ENCODE measurements around the gene LDLRAP1.
A peak's percentile ranks its signal among the peaks of the same experiment; 100 is the strongest.
"Not testable (repeated sequence)": the region's sequence is repeated elsewhere in the genome, so short reads cannot be mapped to it uniquely, and the experiment has no call there.

Gene LDLRAP1

GRCh38 chr1:25579292-25580252 is 36.2 kb downstream of the LDLRAP1 start:
- DNase-seq, result no peak

GRCh38 chr1:25580927-25581326 is 37.5 kb downstream of the LDLRAP1 start:
- peak; percentile 5 for DNase-seq

GRCh38 chr1:25581764-25582163 is 38.4 kb downstream of the LDLRAP1 start:
- no peak for DNase-seq

DNA sequence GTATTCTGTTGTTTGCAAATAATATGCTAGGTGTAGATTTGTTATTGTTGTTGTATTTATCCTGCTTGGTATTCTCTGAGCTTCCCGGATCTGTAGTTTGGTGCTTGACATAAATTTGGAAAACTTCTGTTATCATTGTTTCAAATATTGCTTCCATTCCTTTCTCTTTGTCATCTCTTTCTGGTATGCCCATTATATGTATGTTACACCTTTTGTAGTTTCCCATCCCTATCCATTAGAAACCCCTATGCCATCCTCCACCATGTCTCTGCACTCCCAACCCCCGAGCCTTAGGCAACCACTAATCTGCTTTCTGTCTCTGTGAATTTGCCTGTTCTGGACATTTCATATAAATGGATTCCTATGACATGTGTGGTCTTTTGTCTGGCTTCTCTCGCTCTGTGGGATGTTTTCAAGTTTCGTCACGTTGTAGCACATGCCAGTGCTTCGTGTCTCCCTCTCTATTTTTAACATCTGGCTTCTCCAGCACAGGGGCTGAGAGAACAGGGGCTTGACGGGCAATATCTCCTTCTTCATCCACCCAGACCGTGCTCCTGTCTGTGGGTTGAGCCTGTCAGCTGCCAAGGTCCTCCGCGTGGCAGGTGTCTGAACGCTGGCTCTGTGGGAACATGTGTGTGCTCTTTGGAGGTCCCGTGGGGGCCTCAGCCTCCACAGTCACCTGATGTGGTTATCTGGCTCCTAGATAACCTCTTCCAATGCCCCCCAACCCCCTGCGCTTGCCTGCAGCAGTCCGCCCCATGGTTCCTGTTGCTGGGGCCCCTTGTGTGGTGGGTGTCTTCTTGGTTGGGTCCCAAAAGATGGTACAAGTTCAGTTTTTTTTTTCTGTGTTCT is 40.3 kb downstream of the LDLRAP1 start:
- DNase-seq, result no peak

DNA sequence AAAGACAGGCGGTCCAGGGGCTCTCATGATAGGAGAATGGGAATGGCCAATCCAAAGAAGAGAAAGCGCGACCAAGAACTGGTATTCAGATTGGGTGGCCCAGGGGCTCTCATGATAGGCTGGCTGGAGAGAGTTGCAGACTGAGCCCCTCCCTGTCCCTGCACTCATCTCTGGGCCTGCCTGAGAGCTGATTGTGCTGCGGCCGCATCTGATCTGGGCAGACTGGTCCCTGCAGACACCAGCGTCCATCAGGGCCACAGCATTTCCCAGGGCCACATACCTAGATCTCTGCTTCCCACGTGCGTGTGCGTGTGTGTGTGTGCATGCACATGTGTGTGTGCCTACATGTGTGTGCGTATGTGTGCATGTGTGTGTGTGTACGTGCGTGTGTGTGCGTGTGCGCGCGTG is 42.8 kb downstream of the LDLRAP1 start:
- DNase-seq, result no peak

- DNase-seq, result no peak
These were observed 43.9 kb downstream of the LDLRAP1 start for GRCh38 chr1:25587290-25587689.

DNA sequence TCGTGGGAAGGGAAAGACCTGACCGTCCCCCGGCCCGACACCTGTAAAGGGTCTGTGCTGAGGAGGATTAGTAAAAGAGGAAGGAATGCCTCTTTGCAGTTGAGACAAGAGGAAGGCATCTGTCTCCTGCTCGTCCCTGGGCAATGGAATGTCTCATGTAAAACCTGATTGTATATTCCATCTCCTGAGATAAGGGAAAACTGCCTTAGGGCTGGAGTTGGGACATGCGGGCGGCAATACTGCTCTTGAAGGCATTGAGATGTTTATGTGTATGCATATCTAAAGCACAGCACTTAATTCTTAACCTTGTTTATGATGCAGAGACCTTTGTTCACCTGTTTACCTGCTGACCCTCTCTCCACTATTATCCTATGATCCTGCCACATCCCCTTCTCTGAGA is 44.8 kb downstream of the LDLRAP1 start:
- DNase-seq, result not testable (repeated sequence)

GRCh38 chr1:25588786-25589185 is 45.4 kb downstream of the LDLRAP1 start:
- DNase-seq, result not testable (repeated sequence)

DNA sequence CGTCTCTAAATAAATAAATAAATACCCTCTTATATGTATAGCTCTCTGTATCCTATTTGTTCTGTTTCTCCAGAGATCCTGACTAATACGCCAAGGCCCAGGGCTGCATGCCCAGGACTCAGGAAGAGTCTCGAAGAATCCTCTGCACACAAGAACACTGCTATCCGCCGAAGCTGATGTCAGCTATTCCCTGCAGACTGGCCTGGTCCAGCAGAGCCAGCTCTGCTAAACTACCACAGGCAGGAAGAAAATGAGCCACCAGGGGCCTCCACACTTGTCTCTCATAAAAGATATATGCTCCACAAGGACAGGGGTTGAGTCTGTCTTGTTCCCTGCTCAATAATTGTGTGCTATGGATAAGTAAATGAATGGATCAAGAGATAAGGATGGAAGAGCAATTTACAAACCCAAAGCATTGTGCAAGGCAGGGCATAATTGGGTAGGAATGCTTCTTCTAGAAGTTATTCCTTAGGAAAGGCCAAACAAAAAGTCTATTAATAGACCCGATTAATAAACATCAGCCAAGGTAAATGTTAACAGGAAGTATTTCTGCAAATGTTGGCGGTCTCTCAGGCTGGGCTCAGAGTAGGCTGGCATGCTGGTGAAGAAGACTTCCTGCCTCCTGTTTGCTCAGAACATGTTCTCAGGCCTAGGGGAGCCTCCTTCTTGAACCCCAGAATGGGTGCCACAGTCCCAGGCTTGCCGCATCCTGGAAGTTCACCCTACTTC is 46.9 kb downstream of the LDLRAP1 start:
- DNase-seq, result peak; percentile 6

DNA sequence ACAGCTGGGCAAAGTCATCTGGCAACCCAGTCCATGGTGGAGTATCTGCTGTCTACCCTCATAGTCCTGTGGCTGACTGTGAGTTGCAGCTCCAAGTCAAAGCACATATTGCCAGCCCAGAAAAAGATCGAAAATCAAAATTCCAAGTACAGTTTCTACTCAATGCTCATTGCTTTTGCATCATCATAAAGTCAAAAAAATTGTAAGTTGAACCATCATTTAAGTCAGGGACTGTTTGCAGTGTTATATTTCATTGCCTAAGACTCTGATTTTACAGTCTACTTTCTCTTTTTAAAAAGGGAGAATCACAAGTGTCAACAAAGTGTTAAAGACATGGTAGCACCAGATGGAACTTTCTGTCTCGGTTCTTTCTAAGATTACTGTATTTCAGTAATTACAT is 50.5 kb downstream of the LDLRAP1 start:
- DNase-seq, result no peak

DNA sequence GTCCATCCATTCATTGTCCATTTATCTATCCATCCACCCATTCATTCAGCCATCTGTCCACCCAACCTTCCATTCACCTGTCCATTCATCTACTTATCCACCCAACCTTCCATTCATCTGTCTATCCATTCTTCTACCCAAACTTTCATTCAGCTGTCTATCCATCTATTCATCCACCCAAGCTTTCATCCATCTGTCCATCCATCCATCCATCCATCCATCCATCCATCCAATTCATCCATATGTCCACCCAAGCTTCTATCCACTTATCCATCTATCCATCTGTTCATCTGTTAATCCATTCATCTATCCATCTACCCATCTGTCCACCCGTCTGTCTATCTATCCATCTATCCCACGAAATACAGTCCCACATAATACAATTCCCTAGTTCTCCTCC is 51.6 kb downstream of the LDLRAP1 start:
- DNase-seq, result no peak

DNA sequence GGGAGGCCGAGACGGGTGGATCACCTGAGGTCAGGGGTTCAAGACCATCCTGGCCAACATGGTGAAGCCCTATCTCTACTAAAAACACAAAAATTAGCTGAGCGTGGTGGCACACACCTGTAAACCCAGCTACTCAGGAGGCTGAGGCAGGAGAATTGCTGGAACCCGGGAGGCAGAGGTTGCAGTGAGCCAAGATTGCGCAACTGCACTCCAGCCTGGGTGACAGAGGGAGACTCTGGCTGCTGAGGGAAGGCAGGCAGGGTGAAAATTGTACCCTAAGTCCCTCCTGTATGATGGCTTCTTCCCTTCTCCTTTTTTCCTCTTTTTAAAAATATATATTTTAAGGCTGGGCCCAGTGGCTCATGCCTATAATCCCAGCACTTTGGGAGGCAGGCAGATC is 53.2 kb downstream of the LDLRAP1 start:
- DNase-seq, result not testable (repeated sequence)

DNA sequence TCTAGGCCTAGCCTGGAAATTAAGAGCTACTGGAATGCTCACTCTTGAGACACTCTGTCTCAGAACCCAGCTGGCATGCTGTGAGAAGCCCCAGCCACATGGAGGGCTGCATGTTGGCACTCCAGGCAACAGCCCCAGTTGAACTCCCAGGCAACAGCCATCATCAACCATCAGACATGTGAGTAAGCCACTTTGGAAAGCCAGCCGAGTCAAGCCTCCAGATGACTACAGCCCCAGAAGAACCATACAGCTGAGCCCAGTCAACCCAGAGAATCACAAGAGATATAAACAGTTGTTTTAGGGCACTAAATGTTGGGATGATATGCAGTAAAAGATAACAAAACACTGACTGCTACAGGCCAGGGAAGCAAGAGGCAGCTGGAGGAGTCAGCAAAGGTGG is 55.5 kb downstream of the LDLRAP1 start:
- DNase-seq, result no peak

DNA sequence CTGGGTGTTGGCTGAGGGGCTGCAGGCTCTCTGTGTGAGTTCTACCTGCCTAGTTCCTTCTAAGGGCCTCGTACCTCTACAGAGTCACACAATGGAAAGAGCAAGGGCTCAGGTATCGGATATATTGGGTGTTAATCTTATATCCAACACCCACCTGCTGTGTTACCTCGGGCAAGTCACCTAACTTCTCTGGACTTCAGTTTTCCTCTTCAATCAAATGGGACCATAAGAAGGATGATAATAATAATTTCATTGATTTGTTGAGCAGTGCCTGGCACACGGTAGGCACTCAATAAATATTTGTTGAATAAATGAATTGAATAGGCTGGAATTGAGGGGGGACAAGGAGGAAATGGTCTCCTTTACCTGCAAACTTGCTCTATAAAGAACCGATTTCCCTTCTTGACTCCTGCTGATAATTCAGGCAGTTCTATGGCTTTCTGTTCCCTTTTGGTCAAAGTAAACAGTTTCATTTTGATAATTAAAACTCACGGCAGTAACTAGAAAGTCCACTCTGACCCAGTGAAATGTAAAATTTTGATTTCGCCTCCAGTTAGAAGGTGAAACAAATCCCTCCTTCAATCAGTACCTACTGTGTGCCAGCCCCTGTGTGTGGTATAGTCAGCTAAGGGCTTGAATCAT is 56.7 kb downstream of the LDLRAP1 start:
- DNase-seq, result no peak

- peak; percentile 76 for DNase-seq
These were observed 57.7 kb downstream of the LDLRAP1 start for GRCh38 chr1:25600971-25601699.

GRCh38 chr1:25603779-25604538 is 60.6 kb downstream of the LDLRAP1 start:
- DNase-seq, result not testable (repeated sequence)

DNA sequence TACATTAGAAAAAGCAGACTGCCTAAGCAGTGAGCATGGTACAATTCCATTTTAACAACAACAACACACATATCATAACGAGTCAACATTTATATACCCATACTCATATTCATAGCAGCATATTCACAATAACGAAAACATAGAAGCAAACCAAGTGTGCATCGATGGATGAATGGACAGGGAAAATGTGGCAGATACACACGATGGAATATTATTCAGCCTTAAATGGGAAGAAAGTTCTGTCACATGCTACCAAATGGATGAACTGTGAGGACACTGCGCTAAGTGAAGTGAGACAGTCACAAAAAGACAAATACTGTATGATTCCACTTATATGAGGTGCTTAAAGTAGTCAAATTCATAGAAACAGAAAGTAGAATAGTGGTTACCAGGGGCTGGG is 63.7 kb downstream of the LDLRAP1 start:
- DNase-seq, result no peak

- peak; percentile 79 for DNase-seq
These were observed 65.2 kb downstream of the LDLRAP1 start for GRCh38 chr1:25608488-25609178.

GRCh38 chr1:25609921-25610320 is 66.5 kb downstream of the LDLRAP1 start:
- DNase-seq, result no peak

Data from NCI-H69 (cell line).